ENCODE measurements around the gene FKBP1B.
"Not testable (repeated sequence)": the region's sequence is repeated elsewhere in the genome, so short reads cannot be mapped to it uniquely, and the experiment has no call there.

The FKBP1B gene

DNA sequence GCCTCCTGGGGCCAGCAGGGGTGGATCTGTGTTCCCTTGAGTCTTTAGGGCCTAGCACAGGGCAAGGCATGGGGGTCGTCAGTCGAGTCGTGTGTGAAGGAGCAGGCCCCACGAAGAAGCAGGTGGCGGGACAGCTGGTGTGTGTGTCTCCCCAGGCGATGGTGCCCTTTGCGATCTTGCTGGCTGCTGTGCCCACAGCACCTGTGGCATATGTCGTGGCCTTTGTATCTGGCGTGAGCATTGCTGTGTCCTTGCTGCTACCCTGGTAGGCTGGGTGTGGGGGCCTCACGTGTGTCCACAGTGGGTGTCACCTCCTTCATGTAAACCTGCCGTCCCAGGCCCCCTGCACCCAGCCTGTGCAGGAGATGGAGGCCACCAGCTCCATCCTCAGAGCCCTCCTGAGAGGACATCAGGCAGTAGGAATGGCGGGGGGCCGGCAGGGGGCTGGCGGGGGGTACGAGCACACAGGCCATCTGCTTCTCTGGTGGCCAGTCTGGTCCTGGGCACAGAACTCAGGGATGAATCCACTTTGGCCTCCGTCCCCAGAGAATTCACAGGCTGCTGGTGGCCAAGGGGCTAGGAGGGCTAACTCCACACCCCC is 26.5 kb upstream of the FKBP1B start:
- TF ChIP-seq, protein P1, sequence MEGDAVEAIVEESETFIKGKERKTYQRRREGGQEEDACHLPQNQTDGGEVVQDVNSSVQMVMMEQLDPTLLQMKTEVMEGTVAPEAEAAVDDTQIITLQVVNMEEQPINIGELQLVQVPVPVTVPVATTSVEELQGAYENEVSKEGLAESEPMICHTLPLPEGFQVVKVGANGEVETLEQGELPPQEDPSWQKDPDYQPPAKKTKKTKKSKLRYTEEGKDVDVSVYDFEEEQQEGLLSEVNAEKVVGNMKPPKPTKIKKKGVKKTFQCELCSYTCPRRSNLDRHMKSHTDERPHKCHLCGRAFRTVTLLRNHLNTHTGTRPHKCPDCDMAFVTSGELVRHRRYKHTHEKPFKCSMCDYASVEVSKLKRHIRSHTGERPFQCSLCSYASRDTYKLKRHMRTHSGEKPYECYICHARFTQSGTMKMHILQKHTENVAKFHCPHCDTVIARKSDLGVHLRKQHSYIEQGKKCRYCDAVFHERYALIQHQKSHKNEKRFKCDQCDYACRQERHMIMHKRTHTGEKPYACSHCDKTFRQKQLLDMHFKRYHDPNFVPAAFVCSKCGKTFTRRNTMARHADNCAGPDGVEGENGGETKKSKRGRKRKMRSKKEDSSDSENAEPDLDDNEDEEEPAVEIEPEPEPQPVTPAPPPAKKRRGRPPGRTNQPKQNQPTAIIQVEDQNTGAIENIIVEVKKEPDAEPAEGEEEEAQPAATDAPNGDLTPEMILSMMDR (IDR thresholded peaks at IDR 0.05; ENCODE audit: control insufficient read depth, extremely low read depth, insufficient read depth): no peak
- no peak overlapping the region for H3K4me3 ChIP-seq (ENCODE audit: low read depth, low read length)
- no peak for DNase-seq (ENCODE audit: low read depth)

- no peak for DNase-seq (ENCODE audit: low read depth)
- TF ChIP-seq, protein P1 (IDR thresholded peaks at IDR 0.05; ENCODE audit: control insufficient read depth, extremely low read depth, insufficient read depth): no peak
- no peak overlapping the region for H3K4me3 ChIP-seq (ENCODE audit: low read depth, low read length)
Observed at GRCh38 chr2:24024018-24024417, 25.5 kb upstream of the FKBP1B start.

DNA sequence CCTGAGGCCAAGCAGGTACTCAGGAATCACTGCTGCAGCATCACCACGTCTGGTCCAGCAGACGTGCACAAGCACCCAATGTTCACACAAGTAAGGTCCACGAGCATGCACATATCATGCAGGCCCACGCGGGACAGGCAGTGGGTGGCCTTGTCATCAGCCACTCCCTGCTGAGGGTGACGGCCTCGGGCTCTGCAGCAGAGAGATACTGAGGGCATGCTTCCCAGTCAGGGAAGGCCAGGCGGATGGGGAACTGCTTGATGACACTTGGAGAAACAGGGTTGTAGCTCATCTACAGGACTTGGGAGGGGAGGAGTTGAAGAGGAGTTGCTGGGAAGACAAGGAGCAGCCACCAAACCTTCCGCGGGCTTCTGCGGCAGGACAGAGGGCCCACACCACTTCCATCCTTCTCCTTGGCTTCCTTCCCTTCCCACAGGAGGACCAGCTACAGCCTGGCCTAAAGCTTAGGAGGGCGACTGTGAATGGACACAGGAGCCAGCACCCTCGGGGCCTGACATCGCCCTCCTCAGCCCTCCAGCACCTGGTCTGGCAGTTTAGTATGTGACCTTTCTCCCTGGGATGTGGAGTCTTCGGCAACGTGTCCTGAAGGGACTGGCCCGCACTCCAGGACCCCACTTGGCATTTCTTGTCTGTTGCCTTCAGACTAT is 24.4 kb upstream of the FKBP1B start:
- TF ChIP-seq, protein P1 (IDR thresholded peaks at IDR 0.05; ENCODE audit: control insufficient read depth, extremely low read depth, insufficient read depth): no peak
- DNase-seq (ENCODE audit: low read depth): no peak
- H3K4me3 ChIP-seq (ENCODE audit: low read depth, low read length): no peak overlapping the region

- no peak overlapping the region for H3K4me3 ChIP-seq (ENCODE audit: low read depth, low read length)
- DNase-seq (ENCODE audit: low read depth): no peak
- TF ChIP-seq, protein P1 (IDR thresholded peaks at IDR 0.05; ENCODE audit: control insufficient read depth, extremely low read depth, insufficient read depth): no peak
Observed at GRCh38 chr2:24026233-24026632, 23.3 kb upstream of the FKBP1B start.

DNA sequence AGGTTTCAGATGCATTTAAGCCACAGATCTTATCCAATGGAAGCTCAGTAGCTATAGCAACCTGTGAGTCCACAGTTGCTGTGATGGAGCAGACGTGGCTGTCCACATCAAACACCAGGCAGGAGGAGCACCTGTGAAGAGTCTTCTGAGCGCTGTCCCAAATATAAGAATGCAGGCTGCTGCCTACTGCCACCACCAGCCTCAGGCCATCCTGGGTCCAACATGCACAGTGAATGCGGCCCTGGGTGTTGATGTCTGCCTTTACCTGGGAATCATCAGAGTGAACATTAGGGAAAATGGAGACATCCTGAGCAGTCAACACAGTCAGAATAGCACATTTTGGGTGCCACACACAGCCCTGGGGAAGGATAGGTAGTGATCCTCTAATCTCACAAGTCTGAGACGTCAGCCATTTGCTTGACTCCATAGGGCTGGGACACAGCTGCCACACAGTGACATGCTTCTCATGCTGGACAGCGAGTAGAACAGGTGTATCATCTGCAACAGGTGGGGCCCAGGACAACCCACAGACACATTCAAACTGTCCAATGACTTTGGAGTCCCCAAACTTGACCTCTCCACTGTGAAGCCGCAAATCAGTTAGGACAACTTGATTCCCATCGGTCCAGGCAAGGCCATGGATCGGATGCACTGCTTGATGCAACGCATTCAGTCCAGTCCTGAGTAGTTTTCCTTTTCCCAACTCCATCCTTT is 10.6 kb upstream of the FKBP1B start:
- H3K4me3 ChIP-seq (ENCODE audit: low read depth, low read length): no peak overlapping the region
- no peak for DNase-seq (ENCODE audit: low read depth)
- TF ChIP-seq, protein P1 (IDR thresholded peaks at IDR 0.05; ENCODE audit: control insufficient read depth, extremely low read depth, insufficient read depth): no peak

GRCh38 chr2:24040511-24040910 is 9.0 kb upstream of the FKBP1B start:
- H3K4me3 ChIP-seq (ENCODE audit: low read depth, low read length): no peak overlapping the region
- no peak for DNase-seq (ENCODE audit: low read depth)
- TF ChIP-seq, protein P1 (IDR thresholded peaks at IDR 0.05; ENCODE audit: control insufficient read depth, extremely low read depth, insufficient read depth): no peak

- not testable (repeated sequence) for DNase-seq (ENCODE audit: low read depth); H3K4me3 ChIP-seq (ENCODE audit: low read depth, low read length)
Observed at GRCh38 chr2:24043133-24043532, 6.4 kb upstream of the FKBP1B start.

Measured in LNCaP clone FGC (cell line).